GM12875 (cell line): Measurements from ENCODE around the gene C1orf116.

Source experiments
- H3K4me3 ChIP-seq: one replicate; pipeline ENCODE4 v1.5.1; 2011; ENCODE audit warnings: low read depth, low read length, control low read depth
- CTCF ChIP-seq: IDR thresholded peaks from 2 replicates; pipeline ENCODE4 v1.5.1; 2011; ENCODE audit warnings: low read depth, mild to moderate bottlenecking, control low read depth, inconsistent platforms, low read length, moderate library complexity, borderline replicate concordance; ENCODE audit not compliant: insufficient read depth

Gene C1orf116

GRCh38 chr1:207030522-207031009, 2.0 kb downstream of the C1orf116 start:
- TF ChIP-seq CTCF, result no peak
- H3K4me3 ChIP-seq, result no peak overlapping the region

GRCh38 chr1:207029701-207030521, 2.6 kb downstream of the C1orf116 start:
- no peak overlapping the region for H3K4me3 ChIP-seq
- TF ChIP-seq CTCF, result no peak

- H3K4me3 ChIP-seq, result no peak overlapping the region
- no peak for TF ChIP-seq CTCF
These were observed 3.5 kb downstream of the C1orf116 start for GRCh38 chr1:207028884-207029650.

- H3K4me3 ChIP-seq, result no peak overlapping the region
- TF ChIP-seq CTCF, result no peak
These were observed 4.6 kb downstream of the C1orf116 start for GRCh38 chr1:207027921-207028320.

- H3K4me3 ChIP-seq, result no peak overlapping the region
- no peak for TF ChIP-seq CTCF
These were observed 5.3 kb downstream of the C1orf116 start for GRCh38 chr1:207027206-207027777.

GRCh38 chr1:207026104-207026534, 6.4 kb downstream of the C1orf116 start:
- no peak overlapping the region for H3K4me3 ChIP-seq
- no peak for TF ChIP-seq CTCF
